Measurements from ENCODE around the gene SGMS1.

GRCh38 chr10:50522908-50523307, 100.8 kb downstream of the SGMS1 start:
- TF ChIP-seq, protein P1, sequence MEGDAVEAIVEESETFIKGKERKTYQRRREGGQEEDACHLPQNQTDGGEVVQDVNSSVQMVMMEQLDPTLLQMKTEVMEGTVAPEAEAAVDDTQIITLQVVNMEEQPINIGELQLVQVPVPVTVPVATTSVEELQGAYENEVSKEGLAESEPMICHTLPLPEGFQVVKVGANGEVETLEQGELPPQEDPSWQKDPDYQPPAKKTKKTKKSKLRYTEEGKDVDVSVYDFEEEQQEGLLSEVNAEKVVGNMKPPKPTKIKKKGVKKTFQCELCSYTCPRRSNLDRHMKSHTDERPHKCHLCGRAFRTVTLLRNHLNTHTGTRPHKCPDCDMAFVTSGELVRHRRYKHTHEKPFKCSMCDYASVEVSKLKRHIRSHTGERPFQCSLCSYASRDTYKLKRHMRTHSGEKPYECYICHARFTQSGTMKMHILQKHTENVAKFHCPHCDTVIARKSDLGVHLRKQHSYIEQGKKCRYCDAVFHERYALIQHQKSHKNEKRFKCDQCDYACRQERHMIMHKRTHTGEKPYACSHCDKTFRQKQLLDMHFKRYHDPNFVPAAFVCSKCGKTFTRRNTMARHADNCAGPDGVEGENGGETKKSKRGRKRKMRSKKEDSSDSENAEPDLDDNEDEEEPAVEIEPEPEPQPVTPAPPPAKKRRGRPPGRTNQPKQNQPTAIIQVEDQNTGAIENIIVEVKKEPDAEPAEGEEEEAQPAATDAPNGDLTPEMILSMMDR (IDR thresholded peaks at IDR 0.05; ENCODE audit: insufficient read depth, low read depth, low read length) = no peak
- no peak for TF ChIP-seq EZH2 (IDR thresholded peaks at IDR 0.05; ENCODE audit: insufficient read depth, low read length)
